Panc1 (cell line): Measurements from ENCODE around the gene B3GNT3. TPM values are rescaled to one million over a fixed set of nuclear protein-coding genes. Genes with fewer than 3 reads are reported as not detected.

Experiments
- ATAC-seq: fragments of 200-7000 bp; cut with Tn5 transposase; 2 replicates; pipeline ENCODE4 v1.9.1; 2020; ENCODE audit warnings: mild to moderate bottlenecking, moderate library complexity
- BruUV-seq: library from RNA; stranded (reverse); fragments of 400-500 nt; replicated peaks from 2 replicates; lab custom pipeline; 2021; lab: Mats Ljungman, UMichigan
- CTCF ChIA-PET: fragments of 300-600 bp; sonication (Branson Sonifier 250); formaldehyde crosslinking; loops from one replicate; lab custom pipeline; 2022; ENCODE audit warnings: antibody characterized with exemption; lab: Charles Lee
- POLR2A ChIA-PET: fragments of 300-600 bp; sonication (Branson Sonifier 250); formaldehyde crosslinking; loops from one replicate; lab custom pipeline; 2022; ENCODE audit warnings: antibody characterized with exemption; lab: Charles Lee
- DNase-seq: peaks from one replicate; pipeline ENCODE4 v3.0.0-alpha.2; 2010; ENCODE audit warnings: low read depth, low spot score
- H3K27ac ChIP-seq: 2 replicates; pipeline ENCODE4 v1.5.1; 2011; ENCODE audit warnings: mild to moderate bottlenecking, low read length, inconsistent platforms
- H3K27me3 ChIP-seq: fragments of 200-500 bp; sonication (Bioruptor generic); 2 replicates; pipeline ENCODE4 v1.6.0; 2014; ENCODE audit warnings: low read length, inconsistent platforms; ENCODE audit not compliant: control insufficient read depth, insufficient read depth
- H3K36me3 ChIP-seq: fragments of 200-500 bp; sonication (Bioruptor generic); 2 replicates; pipeline ENCODE4 v1.5.1; 2014; ENCODE audit warnings: inconsistent platforms, mild to moderate bottlenecking, low read length, moderate library complexity; ENCODE audit not compliant: control insufficient read depth, insufficient read depth
- H3K4me1 ChIP-seq: 2 replicates; pipeline ENCODE4 v1.5.1; 2011; ENCODE audit warnings: inconsistent platforms, mild to moderate bottlenecking, low read length, moderate library complexity; ENCODE audit not compliant: control insufficient read depth, insufficient read depth
- H3K4me3 ChIP-seq, 2 experiments: 2 replicates each; pipeline ENCODE4 v1.5.1; 2011 to 2012; ENCODE audit warnings: low read depth in 2 of 2, low read length in 2 of 2, mild to moderate bottlenecking in 2 of 2, inconsistent platforms in 1 of 2, moderate library complexity in 1 of 2
- H3K9me3 ChIP-seq: fragments of 200-500 bp; sonication (Bioruptor generic); 2 replicates; pipeline ENCODE4 v1.5.1; 2014; ENCODE audit warnings: low read depth, mild to moderate bottlenecking, inconsistent platforms, low read length, moderate library complexity; ENCODE audit not compliant: control insufficient read depth, insufficient read depth
- POLR2AphosphoS5 ChIP-seq: IDR thresholded peaks from 2 replicates; pipeline ENCODE4 v1.6.1; 2012; ENCODE audit warnings: mild to moderate bottlenecking, low read depth, low read length, moderate library complexity
- REST ChIP-seq, 2 experiments: IDR thresholded peaks; 2 replicates each; pipeline ENCODE4 v1.6.1; 2011 to 2012; ENCODE audit warnings: low read depth in 2 of 2, control low read depth in 1 of 2, low read length in 1 of 2, mild to moderate bottlenecking in 1 of 2, moderate library complexity in 1 of 2; ENCODE audit not compliant: insufficient read depth in 1 of 2
- SIN3A ChIP-seq: IDR thresholded peaks from 2 replicates; pipeline ENCODE4 v1.6.1; 2012; ENCODE audit warnings: low read depth, mild to moderate bottlenecking, low read length, moderate library complexity, borderline replicate concordance; ENCODE audit not compliant: insufficient read depth
- TCF7L2 ChIP-seq: IDR thresholded peaks from 2 replicates; pipeline ENCODE4 v1.6.1; 2011; ENCODE audit warnings: mild to moderate bottlenecking, low read depth, low read length, inconsistent platforms
- in situ Hi-C: cut with HindIII; loops from 2 replicates; pipeline ENCODE4 v1.10.0; 2016; ENCODE audit warnings: low sequenced_read_pairs, low pct_unique_long_range_greater_than_20kb
- intact Hi-C: fragments of 100-400 bp; cut with micrococcal nuclease; formaldehyde crosslinking; loops from one replicate; pipeline ENCODE4 v1.10.0; 2022; ENCODE audit not compliant: unreplicated experiment
- total RNA-seq: library from RNA; stranded (reverse); gene quantifications from one replicate; pipeline ENCODE4 v1.2.1, GENCODE V29; 2021; ENCODE audit not compliant: unreplicated experiment
- TF ChIP-seq, protein P1 (sequence below): fragments of 450-650 bp; IDR thresholded peaks from 2 replicates; pipeline ENCODE4 v1.5.1; 2017; ENCODE audit warnings: mild to moderate bottlenecking

B3GNT3 gene
- total RNA-seq, 1 experiment from 2014 or later = 0.67 TPM

- H3K4me3 ChIP-seq = no peak overlapping the region
- no TSS peak for BruUV-seq
- intact Hi-C loops = no loop called here
- ChIA-PET CTCF (interaction anchor here (0.7 kb wide), 1 partner anchor 27 kb away, joined by 10 read pairs; no protein-coding TSS in a partner anchor), POLR2A (no interaction called here)
- no peak overlapping the region for H3K27ac ChIP-seq
- H3K4me1 ChIP-seq = peaks cover 8% of the 10 kb centered on the region
- H3K9me3 ChIP-seq = no peaks in the 10 kb centered on the region
- no peaks in the 10 kb centered on the region for H3K36me3 ChIP-seq
- in situ Hi-C loops = no loop called here
- TF ChIP-seq POLR2AphosphoS5 (no peak), SIN3A (no peak), REST (IDR thresholded peaks at IDR 0.05; ENCODE audit: insufficient read depth in 1 of 2, low read depth in 2 of 2, low read length in 1 of 2) (no peak), TCF7L2 (no peak)
- TF ChIP-seq, protein P1, sequence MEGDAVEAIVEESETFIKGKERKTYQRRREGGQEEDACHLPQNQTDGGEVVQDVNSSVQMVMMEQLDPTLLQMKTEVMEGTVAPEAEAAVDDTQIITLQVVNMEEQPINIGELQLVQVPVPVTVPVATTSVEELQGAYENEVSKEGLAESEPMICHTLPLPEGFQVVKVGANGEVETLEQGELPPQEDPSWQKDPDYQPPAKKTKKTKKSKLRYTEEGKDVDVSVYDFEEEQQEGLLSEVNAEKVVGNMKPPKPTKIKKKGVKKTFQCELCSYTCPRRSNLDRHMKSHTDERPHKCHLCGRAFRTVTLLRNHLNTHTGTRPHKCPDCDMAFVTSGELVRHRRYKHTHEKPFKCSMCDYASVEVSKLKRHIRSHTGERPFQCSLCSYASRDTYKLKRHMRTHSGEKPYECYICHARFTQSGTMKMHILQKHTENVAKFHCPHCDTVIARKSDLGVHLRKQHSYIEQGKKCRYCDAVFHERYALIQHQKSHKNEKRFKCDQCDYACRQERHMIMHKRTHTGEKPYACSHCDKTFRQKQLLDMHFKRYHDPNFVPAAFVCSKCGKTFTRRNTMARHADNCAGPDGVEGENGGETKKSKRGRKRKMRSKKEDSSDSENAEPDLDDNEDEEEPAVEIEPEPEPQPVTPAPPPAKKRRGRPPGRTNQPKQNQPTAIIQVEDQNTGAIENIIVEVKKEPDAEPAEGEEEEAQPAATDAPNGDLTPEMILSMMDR = no peak
- no peak for ATAC-seq
- DNase-seq = no peak
- H3K27me3 ChIP-seq = no peaks in the 10 kb centered on the region
Observed at GRCh38 chr19:17752865-17753639, 41.9 kb upstream of the B3GNT3 start.

GRCh38 chr19:17753976-17754375 lies 41.0 kb upstream of the B3GNT3 start:
- no peak for DNase-seq

More at GRCh38 chr19:17753976-17754375, 41.0 kb upstream of the B3GNT3 start:
- Histone ChIP-seq H3K27ac (no peak overlapping the region), H3K27me3 (no peaks in the 10 kb centered on the region), H3K9me3 (no peaks in the 10 kb centered on the region), H3K4me3 (no peak overlapping the region), H3K36me3 (no peaks in the 10 kb centered on the region), H3K4me1 (peaks cover 8% of the 10 kb centered on the region)
- intact Hi-C loops (no loop called here), in situ Hi-C loops (no loop called here)
- no peak for TF ChIP-seq SIN3A
- TF ChIP-seq REST (IDR thresholded peaks at IDR 0.05; ENCODE audit: insufficient read depth in 1 of 2, low read depth in 2 of 2, low read length in 1 of 2) = no peak
- TF ChIP-seq, protein P1 = no peak
- TF ChIP-seq POLR2AphosphoS5 = no peak
- no peak for TF ChIP-seq TCF7L2
- POLR2A ChIA-PET = no interaction called here
- no TSS peak for BruUV-seq
- CTCF ChIA-PET = interaction anchor here (0.9 kb wide), 1 partner anchor 13 kb away, joined by 3 read pairs; no protein-coding TSS in a partner anchor
- ATAC-seq = no peak
